B cell (primary cell): ENCODE measurements around the gene SLC39A11. TPM values are rescaled to one million over a fixed set of nuclear protein-coding genes. Genes with fewer than 3 reads are reported as not detected.

Experiments
- ATAC-seq: fragments of 200-7000 bp; cut with Tn5 transposase; one replicate; pipeline ENCODE4 v1.10.0; 2021; ENCODE audit warnings: low read depth, mild to moderate bottlenecking, moderate number of reproducible peaks, moderate library complexity
- CTCF ChIA-PET: fragments of 350-600 bp; sonication (Branson Sonifier 250); formaldehyde crosslinking; loops from one replicate; lab custom pipeline; 2021; ENCODE audit warnings: antibody characterized with exemption, inconsistent platforms; lab: Charles Lee
- POLR2A ChIA-PET: fragments of 350-600 bp; sonication (Branson Sonifier 250); formaldehyde crosslinking; loops from one replicate; lab custom pipeline; 2021; ENCODE audit warnings: antibody characterized with exemption; lab: Charles Lee
- DNase-seq: peaks from one replicate; pipeline ENCODE4 v3.0.0; 2013
- H2AFZ ChIP-seq: 2 replicates; pipeline ENCODE4 v1.6.1; 2012; ENCODE audit warnings: mild to moderate bottlenecking, low read depth, low read length; ENCODE audit not compliant: insufficient read depth, poor library complexity, severe bottlenecking
- H3K27ac ChIP-seq, 2 donors: 1 replicate in 1 of 2; 2 replicates in 1 of 2; pipeline ENCODE4 v1.5.1; 2012 to 2013; ENCODE audit warnings: low read length in 2 of 2, mild to moderate bottlenecking in 2 of 2, moderate library complexity in 1 of 2
- H3K27me3 ChIP-seq, 4 experiments: fragments of 200-600 bp in 1 of 4; sonication (generic) in 1 of 4; replicated peaks in 1 of 4; 1 replicate in 2 of 4; 2 replicates in 2 of 4; pipeline versions ENCODE4 v1.6.1 to v1.7.0; 2013 to 2016; ENCODE audit warnings: low read length in 3 of 4, mild to moderate bottlenecking in 2 of 4, mixed read lengths in 1 of 4, moderate library complexity in 1 of 4; ENCODE audit not compliant: insufficient read depth in 4 of 4, control insufficient read depth in 3 of 4; ENCODE audit errors: control extremely low read depth in 1 of 4
- H3K36me3 ChIP-seq, 2 experiments: replicated peaks in 1 of 2; 1 replicate in 1 of 2; 2 replicates in 1 of 2; pipeline versions ENCODE4 v1.6.1 to v1.7.1; 2013; ENCODE audit warnings: low read length in 1 of 2; ENCODE audit not compliant: insufficient read depth in 2 of 2, control insufficient read depth in 1 of 2; ENCODE audit errors: control extremely low read depth in 1 of 2, extremely low read depth in 1 of 2
- H3K4me1 ChIP-seq, 2 donors: fragments of 200-600 bp in 1 of 2; sonication (generic) in 1 of 2; 1 replicate in 1 of 2; 2 replicates in 1 of 2; pipeline versions ENCODE4 v1.5.1 to v1.6.1; 2013 to 2017; ENCODE audit warnings: low read length in 2 of 2; ENCODE audit not compliant: control insufficient read depth in 2 of 2, insufficient read depth in 2 of 2
- H3K4me2 ChIP-seq: replicated peaks from 2 replicates; pipeline ENCODE3; 2012; ENCODE audit warnings: mild to moderate bottlenecking, low read depth, low read length; ENCODE audit not compliant: poor library complexity, severe bottlenecking
- H3K4me3 ChIP-seq, 5 experiments: fragments of 200-600 bp in 1 of 5; sonication (generic) in 1 of 5; 1 replicate in 3 of 5; 2 replicates in 2 of 5; pipeline versions ENCODE4 v1.5.1 to v1.7.0; 2011 to 2016; ENCODE audit warnings: low read length in 4 of 5, mild to moderate bottlenecking in 4 of 5, low read depth in 2 of 5, control low read depth in 1 of 5, moderate library complexity in 1 of 5; ENCODE audit not compliant: insufficient read depth in 1 of 5; ENCODE audit errors: control extremely low read depth in 1 of 5, extremely low read depth in 1 of 5
- H3K79me2 ChIP-seq: fragments of 200-600 bp; sonication (generic); one replicate; pipeline ENCODE4 v1.6.0; 2016; ENCODE audit warnings: low read length; ENCODE audit not compliant: control insufficient read depth, insufficient read depth
- H3K9ac ChIP-seq: fragments of 200-600 bp; sonication (generic); 2 replicates; pipeline ENCODE4 v1.6.1; 2017; ENCODE audit warnings: mild to moderate bottlenecking, low read length, moderate library complexity
- H3K9me3 ChIP-seq, 3 donors: one replicate each; pipeline versions ENCODE4 v1.6.1 to v1.7.1; 2013; ENCODE audit warnings: low read length in 2 of 3; ENCODE audit not compliant: control insufficient read depth in 2 of 3, insufficient read depth in 1 of 3; ENCODE audit errors: control extremely low read depth in 1 of 3
- H4K20me1 ChIP-seq: 2 replicates; pipeline ENCODE4 v1.6.0; 2012; ENCODE audit warnings: mild to moderate bottlenecking, low read length; ENCODE audit not compliant: insufficient read depth, control insufficient read depth, poor library complexity, severe bottlenecking
- H3K27ac Mint-ChIP-seq: one replicate; pipeline ENCODE4 v1.8.0; 2021; ENCODE audit warnings: mixed read lengths
- H3K27me3 Mint-ChIP-seq: one replicate; pipeline ENCODE4 v1.8.0; 2021; ENCODE audit warnings: mixed read lengths
- H3K4me1 Mint-ChIP-seq: one replicate; pipeline ENCODE4 v1.8.0; 2021; ENCODE audit warnings: mixed read lengths
- H3K4me3 Mint-ChIP-seq: one replicate; pipeline ENCODE4 v1.8.0; 2021; ENCODE audit warnings: mixed read lengths
- H3K9me3 Mint-ChIP-seq: one replicate; pipeline ENCODE4 v1.8.0; 2022; ENCODE audit warnings: mixed read lengths; ENCODE audit not compliant: insufficient read depth
- CTCF ChIP-seq: fragments of 200-600 bp; IDR thresholded peaks from one replicate; pipeline ENCODE4 v1.8.0; 2022; ENCODE audit warnings: antibody characterized with exemption, mild to moderate bottlenecking
- EZH2 ChIP-seq: IDR thresholded peaks from 2 replicates; pipeline ENCODE4 v1.6.1; 2012; ENCODE audit warnings: borderline replicate concordance, low read depth, mild to moderate bottlenecking, moderate library complexity, low read length; ENCODE audit not compliant: insufficient read depth, poor library complexity, severe bottlenecking
- WGBS: methylation state at CpG from one replicate; pipeline ENCODE4 v1.1.5; 2013; ENCODE audit warnings: missing lambda C conversion rate; ENCODE audit not compliant: insufficient coverage; 5-methylcytosine and 5-hydroxymethylcytosine counted together
- intact Hi-C: fragments of 100-400 bp; cut with micrococcal nuclease; formaldehyde crosslinking; loops from one replicate; pipeline ENCODE4 v1.10.0; 2022
- polyA plus RNA-seq: library from polyadenylated mRNA; depleted of rRNA; stranded (reverse); fragments of >200 nt; gene quantifications from 2 replicates; pipeline ENCODE4 v1.2.3, GENCODE V29; 2012
- total RNA-seq, 2 donors: library from RNA; stranded (reverse); fragments of 120-200 nt in 1 of 2; gene quantifications; 1 replicate in 1 of 2; 2 replicates in 1 of 2; pipeline versions ENCODE4 v1.2.3 to v1.2.4, GENCODE V29; 2013 to 2022

The SLC39A11 gene
- total and polyA plus RNA-seq, 2 donors (not counting 1 experiment from before 2014, with no cell fraction given): 6.9 to 39.6 TPM

- Histone ChIP-seq H3K9me3 (peaks cover 0 to 6% (median 4%) of the 10 kb centered on the region in 3 donors), H3K27me3 (no peaks in the 10 kb centered on the region), H3K4me3 (no peak overlapping the region), H2AFZ (no peak overlapping the region), H3K4me2 (no peak overlapping the region), H3K36me3 (peaks cover 0 to 5% of the 10 kb centered on the region in 2 experiments), H3K4me1 (no peaks in the 10 kb centered on the region), H3K27ac (no peak overlapping the region), H3K9ac (no peak overlapping the region), H4K20me1 (no peaks in the 10 kb centered on the region), H3K79me2 (no peaks in the 10 kb centered on the region)
- TF ChIP-seq CTCF (no peak), EZH2 (no peak)
- intact Hi-C loops: no loop called here
- Mint-ChIP-seq H3K9me3 (peaks cover 7% of the 10 kb centered on the region), H3K27ac (no peak overlapping the region), H3K4me1 (no peaks in the 10 kb centered on the region), H3K4me3 (no peak overlapping the region), H3K27me3 (no peaks in the 10 kb centered on the region)
- no peak for DNase-seq
- no peak for ATAC-seq
- CTCF ChIA-PET: no interaction called here
- POLR2A ChIA-PET: no interaction called here
- no CpG with 5 or more reads among the region's 2 CpGs for WGBS
These were observed 253.3 kb downstream of the SLC39A11 start for GRCh38 chr17:72839131-72839725.

- ATAC-seq (no peak), DNase-seq (no peak)
- H3K79me2 ChIP-seq: no peaks in the 10 kb centered on the region
- Mint-ChIP-seq H3K27me3 (no peaks in the 10 kb centered on the region), H3K4me3 (no peak overlapping the region), H3K4me1 (no peaks in the 10 kb centered on the region), H3K27ac (no peak overlapping the region), H3K9me3 (peaks cover 7% of the 10 kb centered on the region)
- intact Hi-C loops: no loop called here
- no peak overlapping the region for H3K4me3 ChIP-seq
- H3K27me3 ChIP-seq: no peaks in the 10 kb centered on the region
- no peak overlapping the region for H2AFZ ChIP-seq
- no peak overlapping the region for H3K27ac ChIP-seq
- H4K20me1 ChIP-seq: no peaks in the 10 kb centered on the region
- CTCF ChIA-PET: no interaction called here
- H3K4me1 ChIP-seq: no peaks in the 10 kb centered on the region
- TF ChIP-seq EZH2 (no peak), CTCF (no peak)
- peaks cover 0 to 5% of the 10 kb centered on the region in 2 experiments for H3K36me3 ChIP-seq
- no peak overlapping the region for H3K4me2 ChIP-seq
- POLR2A ChIA-PET: no interaction called here
- peaks cover 0 to 6% (median 4%) of the 10 kb centered on the region in 3 donors for H3K9me3 ChIP-seq
- no CpG with 5 or more reads among the region's 5 CpGs for WGBS
- H3K9ac ChIP-seq: no peak overlapping the region
These were observed 253.9 kb downstream of the SLC39A11 start for GRCh38 chr17:72838581-72838980.
